Stimulated activated CD4-positive, alpha-beta T cell treated with anti-CD3 and anti-CD28 coated beads, Interleukin-4, amount 100 ng/mL, for 24 hours (primary cell): Measurements from ENCODE around the gene CXorf66.
"Not testable (repeated sequence)": the region's sequence is repeated elsewhere in the genome, so short reads cannot be mapped to it uniquely, and the experiment has no call there.

Experiments used
- DNase-seq: peaks from one replicate; pipeline ENCODE4 v3.0.0-alpha.2; 2020

Gene CXorf66

GRCh38 chrX:139965421-139965820 lies at the start of gene CXorf66:
Gene CXorf66, minus strand, starts transcription at chrX:139965521. Its CDS starts 25 bp downstream, at chrX:139965496.
- no peak for DNase-seq

DNA sequence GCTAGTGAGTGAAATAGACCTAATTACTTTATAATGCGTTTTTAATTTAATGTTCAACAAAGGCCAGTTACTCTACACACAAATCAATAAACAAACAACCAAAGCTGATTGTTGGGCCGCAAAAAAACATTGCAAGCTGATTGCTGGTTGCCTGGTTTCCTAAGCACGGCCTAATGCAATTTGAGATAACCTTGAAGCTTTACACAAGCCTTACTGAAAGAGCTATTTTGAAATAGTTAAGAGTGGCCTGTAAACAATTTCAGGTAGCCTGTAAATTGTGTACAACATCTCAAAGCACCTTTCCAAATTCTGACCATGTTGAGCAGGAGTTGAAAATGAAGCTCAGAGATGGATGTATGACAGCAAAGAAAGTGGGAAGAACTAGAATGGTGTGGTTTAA lies 17.5 kb upstream of the CXorf66 start:
- no peak for DNase-seq

GRCh38 chrX:139974471-139974870 lies 9.2 kb upstream of the CXorf66 start:
- no peak for DNase-seq

GRCh38 chrX:139972629-139973624 lies 7.6 kb upstream of the CXorf66 start:
- DNase-seq = no peak

DNA sequence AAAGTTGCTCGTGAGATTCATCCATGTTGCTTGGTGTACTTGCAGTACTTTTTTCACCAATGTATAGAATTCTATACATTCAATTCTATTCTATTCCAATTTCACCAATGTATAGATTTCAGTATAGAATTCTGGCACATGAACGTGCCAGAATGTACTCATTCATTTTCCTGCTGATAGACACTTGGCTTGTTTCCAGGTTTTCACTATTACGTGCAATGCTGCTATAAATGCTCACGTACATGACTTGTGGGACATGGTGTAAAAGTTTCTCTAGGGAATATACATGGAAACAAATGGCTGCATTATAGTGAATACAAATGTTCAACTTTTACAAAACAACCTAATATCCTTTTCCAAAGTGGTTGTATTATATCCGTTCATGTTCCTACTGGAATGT lies 6.8 kb upstream of the CXorf66 start:
- no peak for DNase-seq

DNA sequence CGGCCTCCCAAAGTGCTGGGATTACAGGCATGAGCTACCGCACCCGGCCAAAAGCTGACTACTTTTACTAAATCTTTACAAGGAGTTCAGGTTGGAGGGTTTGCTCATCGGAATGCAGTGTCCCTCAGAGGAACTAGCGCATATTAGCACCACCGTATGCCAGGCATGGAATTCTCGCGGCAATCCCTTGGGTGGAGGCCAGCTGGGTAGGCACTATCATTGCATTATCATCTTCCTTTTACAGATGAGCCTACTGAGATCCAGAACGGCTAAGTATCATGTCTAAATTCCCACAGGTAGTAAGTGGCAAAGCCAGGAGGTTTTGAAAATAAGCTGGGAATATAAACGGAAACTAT lies 6.1 kb upstream of the CXorf66 start:
- DNase-seq = no peak

- no peak for DNase-seq
Observed at GRCh38 chrX:139969286-139969685, 4.0 kb upstream of the CXorf66 start.

- no peak for DNase-seq
Observed at GRCh38 chrX:139967750-139968149, 2.4 kb upstream of the CXorf66 start.

DNA sequence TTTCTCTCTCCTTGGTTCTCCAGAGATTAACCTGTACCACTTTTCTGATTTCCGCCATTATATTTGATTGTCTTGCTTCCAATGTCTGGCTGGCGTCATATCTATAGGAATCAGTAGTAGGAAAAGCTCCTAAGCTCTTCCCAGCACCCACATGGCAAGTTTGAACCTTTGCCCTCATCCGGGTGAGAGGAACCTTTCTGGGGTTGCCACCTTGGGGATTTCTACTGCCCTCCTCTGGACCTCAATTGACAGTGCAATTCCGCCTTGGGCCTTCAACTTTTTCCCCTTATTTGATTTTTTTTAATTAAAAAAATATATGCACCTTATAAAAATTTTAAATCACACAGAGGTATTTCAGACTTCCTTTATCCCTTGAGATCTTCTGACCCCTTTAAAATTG lies 2.0 kb upstream of the CXorf66 start:
- no peak for DNase-seq

- not testable (repeated sequence) for DNase-seq
Observed at GRCh38 chrX:139966159-139966558, 838 bp upstream of the CXorf66 start.

- DNase-seq = not testable (repeated sequence)
Observed at GRCh38 chrX:139961091-139961490, 4.2 kb downstream of the CXorf66 start.

DNA sequence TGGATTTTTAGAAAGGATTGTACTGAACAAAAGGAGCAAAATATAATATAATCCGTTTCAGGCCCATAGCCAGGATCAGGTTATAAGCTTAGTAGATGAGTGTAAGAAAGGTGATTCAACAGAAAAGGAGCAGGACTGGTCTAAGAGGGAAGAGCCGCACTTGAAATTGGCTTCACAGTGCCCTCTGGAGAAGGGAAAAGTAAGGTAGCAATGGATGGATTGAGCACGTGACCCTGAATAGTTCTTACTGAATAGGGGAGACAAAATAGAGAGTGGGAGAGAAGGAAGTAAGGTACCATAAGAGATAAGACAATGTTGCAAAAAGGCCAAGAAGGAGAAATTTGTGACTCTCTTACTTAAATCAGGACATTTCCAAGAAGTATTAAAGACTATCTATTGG lies 15.6 kb downstream of the CXorf66 start:
- DNase-seq = no peak

- DNase-seq = no peak
Observed at GRCh38 chrX:139945075-139945474, 20.2 kb downstream of the CXorf66 start.

DNA sequence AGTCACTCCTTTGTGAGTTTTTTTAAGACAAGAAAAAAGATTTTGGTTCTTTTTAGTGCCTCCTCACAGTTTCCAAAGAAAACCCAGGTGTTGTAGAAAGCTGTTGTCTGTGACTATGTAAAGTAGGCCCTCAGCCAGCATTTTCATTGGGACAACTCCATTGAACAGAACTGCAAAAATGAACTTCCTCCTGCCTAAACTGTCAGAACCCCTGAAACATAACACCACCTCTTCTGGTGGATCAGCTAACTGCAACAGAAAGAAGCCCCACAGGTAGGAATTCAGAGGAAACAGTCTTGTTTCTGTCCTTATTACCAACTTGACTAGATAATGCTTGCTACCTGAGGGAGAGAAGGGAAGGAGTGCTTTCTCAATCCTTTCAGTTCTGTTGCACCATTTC lies 29.1 kb downstream of the CXorf66 start:
- no peak for DNase-seq

DNA sequence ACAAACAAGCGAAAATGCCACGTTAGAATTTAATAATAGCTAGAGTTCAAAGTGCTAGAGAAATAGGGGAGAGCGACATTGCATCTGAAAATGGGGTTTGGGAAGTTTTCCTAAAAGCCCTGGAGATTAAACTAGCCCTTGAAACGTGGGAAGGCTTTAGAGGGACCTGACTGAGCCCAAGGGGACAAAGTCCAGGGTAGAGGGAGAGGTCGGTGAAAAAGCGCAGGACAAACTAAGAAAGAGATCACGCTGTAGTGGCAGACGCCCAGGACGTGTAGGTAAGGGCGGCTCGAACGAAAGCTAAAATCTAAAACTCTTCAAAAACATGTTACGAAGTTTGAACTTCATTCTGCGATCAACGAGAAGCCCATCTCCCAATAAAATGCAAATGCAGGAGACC lies 31.4 kb downstream of the CXorf66 start:
- no peak for DNase-seq

DNA sequence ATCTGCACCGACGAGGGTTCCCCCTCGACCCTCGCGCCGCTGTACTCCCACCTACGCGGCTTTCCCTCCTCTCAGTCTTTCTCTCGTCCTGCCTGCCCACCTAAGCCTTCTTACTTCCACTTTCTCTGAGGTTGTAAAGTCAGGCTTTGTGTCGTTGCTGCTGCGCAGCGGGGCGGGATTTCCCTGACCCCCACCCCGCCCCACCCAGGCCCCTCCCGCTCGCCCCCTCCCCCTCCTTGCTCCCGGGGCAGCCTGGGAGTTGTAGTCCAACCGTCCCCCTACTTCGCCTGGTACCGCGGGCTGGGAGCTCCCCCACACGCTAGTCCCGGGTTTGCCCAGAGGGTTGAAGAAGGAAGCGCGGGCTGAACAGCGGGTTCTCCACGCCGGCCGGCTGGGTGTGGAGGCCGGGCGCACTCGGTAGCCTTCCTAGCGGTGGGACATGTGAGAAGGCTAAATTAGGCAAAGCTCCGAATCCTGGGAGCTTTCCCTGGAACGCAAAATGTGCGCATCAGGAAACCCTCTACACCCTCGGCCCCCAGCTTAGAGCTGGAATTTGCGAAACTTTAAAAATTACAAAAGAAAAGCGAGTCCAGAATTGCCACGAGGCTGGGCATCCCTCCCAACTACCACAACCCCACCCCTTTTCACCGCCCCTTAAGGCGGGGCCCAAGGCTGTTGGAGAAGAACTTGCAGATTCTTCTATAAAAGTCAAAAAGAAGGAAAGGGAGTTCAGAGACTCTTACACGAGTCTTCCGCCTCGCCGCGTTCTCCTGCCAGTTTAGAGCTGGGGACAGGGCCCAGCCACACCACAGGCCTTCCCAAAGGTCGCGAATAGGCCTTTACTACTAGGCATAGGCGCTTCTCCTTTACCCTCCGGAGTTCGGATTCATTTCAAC lies 32.2 kb downstream of the CXorf66 start, which contains the start of gene ATP11C:
TSS of gene ATP11C (minus strand) at position 153 of the 896 bp plus-strand sequence. CDS start 1,011 bp downstream, outside the sequence.
- DNase-seq = peak; percentile 83

- peak; percentile 30 for DNase-seq
Observed at GRCh38 chrX:139932073-139932900, 33.0 kb downstream of the CXorf66 start.

DNA sequence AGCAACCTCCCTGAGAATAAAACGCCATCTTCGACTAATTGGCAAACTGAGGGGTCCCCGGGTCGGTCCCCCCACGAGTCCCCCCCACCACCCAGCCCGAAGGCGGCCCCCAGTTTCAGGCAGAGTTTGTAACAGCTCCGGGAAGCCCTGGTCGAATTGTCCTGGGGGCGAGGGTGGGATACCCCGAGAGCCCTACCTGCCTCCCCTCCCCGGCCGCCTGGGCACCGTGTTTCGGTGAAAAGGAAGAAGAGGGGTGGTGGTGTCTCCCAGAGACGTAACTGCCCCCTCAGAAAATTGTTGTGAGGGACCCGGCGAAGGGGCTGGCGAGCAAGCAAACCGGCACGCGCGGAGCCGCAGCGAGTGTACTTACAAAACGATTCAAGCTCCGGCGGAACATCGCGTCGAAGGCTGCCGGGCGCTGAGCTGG lies 33.7 kb downstream of the CXorf66 start:
- peak; percentile 4 for DNase-seq

- peak; percentile 4 for DNase-seq
Observed at GRCh38 chrX:139930916-139931645, 34.2 kb downstream of the CXorf66 start.

- no peak for DNase-seq
Observed at GRCh38 chrX:139930401-139930800, 34.9 kb downstream of the CXorf66 start.

DNA sequence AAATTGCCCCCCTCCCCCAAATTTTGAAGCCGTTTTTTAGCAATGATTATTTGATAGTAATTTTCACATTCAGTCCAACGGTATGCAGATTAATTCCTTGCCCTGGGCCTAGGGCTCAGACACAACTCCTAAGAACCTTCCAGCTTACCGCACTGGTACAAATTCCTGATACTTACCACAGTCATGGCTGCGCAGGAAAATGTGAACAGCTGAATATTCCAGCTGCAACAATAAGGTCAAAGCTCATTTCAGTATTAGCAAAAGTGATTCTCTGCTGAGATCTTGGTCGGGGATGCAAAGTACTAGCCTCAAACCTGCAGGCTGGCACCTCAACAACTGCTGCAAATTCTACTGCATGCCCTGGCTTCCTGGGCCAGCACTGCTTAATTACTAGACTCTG lies 35.4 kb downstream of the CXorf66 start:
- DNase-seq = no peak

- DNase-seq = no peak
Observed at GRCh38 chrX:139924696-139925095, 40.6 kb downstream of the CXorf66 start.
